Nephron (organoid): ENCODE measurements around the gene CCDC154.

Experiments used
- H3K27ac Mint-ChIP-seq, 3 experiments: 2 replicates each; pipeline ENCODE4 v1.8.0; 2020; ENCODE audit warnings: mixed read lengths in 3 of 3, mild to moderate bottlenecking in 2 of 3, moderate library complexity in 1 of 3
- H3K27me3 Mint-ChIP-seq: 2 replicates; pipeline ENCODE4 v1.8.0; 2021; ENCODE audit warnings: low read depth, mild to moderate bottlenecking, moderate library complexity, mixed read lengths
- H3K36me3 Mint-ChIP-seq: 2 replicates; pipeline ENCODE4 v1.8.0; 2020; ENCODE audit warnings: low read depth, mixed read lengths
- H3K4me1 Mint-ChIP-seq: 2 replicates; pipeline ENCODE4 v1.8.0; 2020; ENCODE audit warnings: mixed read lengths
- H3K4me3 Mint-ChIP-seq, 3 experiments: 2 replicates each; pipeline ENCODE4 v1.8.0; 2020; ENCODE audit warnings: mild to moderate bottlenecking in 3 of 3, mixed read lengths in 3 of 3, moderate library complexity in 2 of 3
- H3K9me3 Mint-ChIP-seq: 2 replicates; pipeline ENCODE4 v1.8.0; 2020; ENCODE audit warnings: mixed read lengths
- TF ChIP-seq, protein P1 (sequence below), 3 experiments: fragments of 200-600 bp; sonication (generic); IDR thresholded peaks; one replicate each; pipeline ENCODE4 v1.5.0; 2021; ENCODE audit warnings: antibody characterized with exemption in 3 of 3; ENCODE audit not compliant: unreplicated experiment in 3 of 3

The CCDC154 gene

GRCh38 chr16:1416521-1416941 is 27.8 kb downstream of the CCDC154 start:
- TF ChIP-seq, protein P1, sequence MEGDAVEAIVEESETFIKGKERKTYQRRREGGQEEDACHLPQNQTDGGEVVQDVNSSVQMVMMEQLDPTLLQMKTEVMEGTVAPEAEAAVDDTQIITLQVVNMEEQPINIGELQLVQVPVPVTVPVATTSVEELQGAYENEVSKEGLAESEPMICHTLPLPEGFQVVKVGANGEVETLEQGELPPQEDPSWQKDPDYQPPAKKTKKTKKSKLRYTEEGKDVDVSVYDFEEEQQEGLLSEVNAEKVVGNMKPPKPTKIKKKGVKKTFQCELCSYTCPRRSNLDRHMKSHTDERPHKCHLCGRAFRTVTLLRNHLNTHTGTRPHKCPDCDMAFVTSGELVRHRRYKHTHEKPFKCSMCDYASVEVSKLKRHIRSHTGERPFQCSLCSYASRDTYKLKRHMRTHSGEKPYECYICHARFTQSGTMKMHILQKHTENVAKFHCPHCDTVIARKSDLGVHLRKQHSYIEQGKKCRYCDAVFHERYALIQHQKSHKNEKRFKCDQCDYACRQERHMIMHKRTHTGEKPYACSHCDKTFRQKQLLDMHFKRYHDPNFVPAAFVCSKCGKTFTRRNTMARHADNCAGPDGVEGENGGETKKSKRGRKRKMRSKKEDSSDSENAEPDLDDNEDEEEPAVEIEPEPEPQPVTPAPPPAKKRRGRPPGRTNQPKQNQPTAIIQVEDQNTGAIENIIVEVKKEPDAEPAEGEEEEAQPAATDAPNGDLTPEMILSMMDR (IDR thresholded peaks at IDR 0.05; ENCODE audit: unreplicated experiment in 3 of 3), result no peak
- Mint-ChIP-seq H3K36me3 (peaks cover 4% of the 10 kb centered on the region), H3K4me1 (peaks cover 9% of the 10 kb centered on the region)

GRCh38 chr16:1414532-1415260 is 29.7 kb downstream of the CCDC154 start, which contains the start of gene UNKL:
UNKL (minus strand) TSS chr16:1414704; CDS start chr16:1414691, 13 bp downstream.
- TF ChIP-seq, protein P1 (IDR thresholded peaks at IDR 0.05; ENCODE audit: unreplicated experiment in 3 of 3), result no peak
- Mint-ChIP-seq H3K27ac (peak within 1 kb of the TSS; percentile 55 to 84 (median 66)), H3K36me3 (peaks cover 10% of the 10 kb centered on the region), H3K9me3 (no peaks in the 10 kb centered on the region), H3K4me3 (peak within 1 kb of the TSS; percentile 87 to 89 (median 89)), H3K27me3 (no peaks in the 10 kb centered on the region), H3K4me1 (no peaks in the 10 kb centered on the region)

More at GRCh38 chr16:1416521-1416941, 27.8 kb downstream of the CCDC154 start:
- H3K27ac Mint-ChIP-seq, result peak overlapping the region; percentile 52 to 66 (median 56)
- no peaks in the 10 kb centered on the region for H3K9me3 Mint-ChIP-seq
- peak overlapping the region; percentile 65 to 80 (median 74) for H3K4me3 Mint-ChIP-seq
- H3K27me3 Mint-ChIP-seq, result no peaks in the 10 kb centered on the region

DNA sequence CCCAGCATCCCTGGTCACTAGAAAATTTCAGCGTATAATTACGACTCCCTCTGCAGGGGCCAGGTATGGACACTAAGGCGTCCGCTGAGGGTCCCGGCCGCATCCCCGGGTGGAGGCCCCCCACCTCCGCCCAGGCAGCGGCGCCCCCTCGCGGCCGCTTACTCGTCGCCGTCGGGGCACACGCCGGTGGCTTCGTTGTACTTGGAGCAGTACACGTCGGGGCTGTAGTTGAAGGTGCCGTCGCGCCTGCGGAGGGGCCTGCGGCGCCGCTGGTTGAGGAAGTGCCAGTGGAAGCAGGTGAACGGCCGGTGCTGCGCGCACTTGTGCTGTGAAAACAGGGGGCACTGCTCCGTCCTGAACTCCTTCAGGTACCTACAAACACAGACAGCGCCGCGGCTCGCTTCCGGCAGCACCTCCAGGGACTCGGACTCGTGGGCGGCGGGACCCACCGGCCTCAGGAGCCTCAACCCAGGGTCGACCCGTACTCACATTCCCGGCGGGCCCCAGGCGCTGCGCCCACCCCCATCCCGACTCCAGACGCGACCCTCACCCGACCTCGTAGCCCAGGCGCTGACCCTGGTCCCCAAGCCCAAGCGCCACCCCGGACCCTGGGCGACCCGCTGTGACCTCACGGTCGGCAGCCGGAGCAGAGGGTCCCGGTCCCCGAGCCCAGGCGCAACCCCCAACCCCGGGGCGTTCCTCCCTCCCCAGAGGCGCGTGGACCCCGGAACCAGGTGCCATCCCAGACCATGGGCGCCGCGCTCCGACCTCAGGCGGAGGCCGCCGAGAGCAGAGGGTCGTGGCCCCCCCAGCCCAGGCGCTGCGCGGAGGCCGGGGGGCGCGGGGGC is 30.4 kb downstream of the CCDC154 start:
- TF ChIP-seq, protein P1 (IDR thresholded peaks at IDR 0.05; ENCODE audit: unreplicated experiment in 3 of 3), result peak; percentile 48 to 68 (median 51)
- Mint-ChIP-seq H3K27ac (peak overlapping the region in 2 of 3 experiments; percentile 44 to 60), H3K27me3 (no peaks in the 10 kb centered on the region), H3K9me3 (no peaks in the 10 kb centered on the region), H3K4me3 (peak overlapping the region; percentile 79 to 87 (median 85)), H3K4me1 (no peaks in the 10 kb centered on the region), H3K36me3 (peaks cover 10% of the 10 kb centered on the region)

DNA sequence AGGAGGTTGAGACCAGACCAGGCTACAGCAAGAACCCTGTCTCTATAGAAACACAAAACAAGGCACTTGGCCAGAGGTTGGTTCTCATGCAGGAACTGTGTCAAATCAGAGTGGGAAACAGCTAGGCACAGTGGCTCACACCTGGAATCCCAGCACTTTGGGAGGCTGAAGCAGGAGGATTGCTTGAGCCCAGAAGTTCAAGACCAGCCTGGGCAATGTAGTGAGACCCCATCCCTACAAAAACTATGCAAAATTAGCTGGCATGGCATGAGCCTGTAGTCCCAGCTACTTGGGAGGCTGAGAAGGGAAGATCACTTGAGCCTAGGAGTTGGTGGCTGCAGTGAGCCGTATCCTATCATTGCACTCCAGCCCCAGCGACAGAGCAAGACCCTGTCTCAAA is 31.5 kb downstream of the CCDC154 start:
- no peaks in the 10 kb centered on the region for H3K4me1 Mint-ChIP-seq
- TF ChIP-seq, protein P1 (IDR thresholded peaks at IDR 0.05; ENCODE audit: unreplicated experiment in 3 of 3), result no peak
- no peaks in the 10 kb centered on the region for H3K9me3 Mint-ChIP-seq
- no peaks in the 10 kb centered on the region for H3K27me3 Mint-ChIP-seq
- H3K4me3 Mint-ChIP-seq, result peak overlapping the region; percentile 75 to 87 (median 79)
- no peak overlapping the region for H3K27ac Mint-ChIP-seq
- peaks cover 10% of the 10 kb centered on the region for H3K36me3 Mint-ChIP-seq

DNA sequence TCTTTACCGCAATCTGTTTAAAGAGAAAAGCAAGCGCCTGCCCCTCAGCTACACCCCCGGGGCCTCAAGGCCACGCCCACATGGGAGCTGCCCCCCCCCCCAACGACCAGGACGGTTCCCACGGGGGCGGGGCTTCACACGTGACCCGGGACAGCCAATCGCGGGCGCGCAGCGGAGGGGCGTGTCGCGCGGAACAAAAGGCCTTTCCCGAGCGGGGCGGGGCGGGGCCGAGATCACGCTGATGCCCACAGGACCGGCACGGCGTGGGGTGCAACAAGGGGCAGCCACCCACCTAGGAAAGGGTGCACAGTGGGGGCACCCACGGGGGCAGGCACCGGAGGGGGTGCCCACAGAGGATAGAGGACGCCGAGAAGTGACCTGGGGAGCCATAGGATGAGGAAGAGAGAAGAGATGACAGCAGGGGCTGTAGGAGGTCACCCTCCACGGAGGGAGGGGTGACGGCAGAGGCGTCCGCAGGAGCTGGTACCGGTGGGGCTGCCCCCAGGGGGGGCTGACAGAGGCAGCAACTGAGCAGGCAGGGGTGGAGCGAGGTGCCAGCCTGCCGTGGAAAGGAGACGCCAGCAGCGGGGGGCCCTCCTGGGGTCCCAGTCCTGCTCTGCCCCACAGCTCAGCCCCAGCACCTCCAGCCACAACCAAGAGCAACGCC is 36.1 kb downstream of the CCDC154 start:
- Mint-ChIP-seq H3K27ac (peak overlapping the region in 1 of 3 experiments; percentile 50), H3K36me3 (peaks cover 13% of the 10 kb centered on the region), H3K4me3 (peak overlapping the region; percentile 84 to 90 (median 85)), H3K4me1 (no peaks in the 10 kb centered on the region), H3K27me3 (no peaks in the 10 kb centered on the region), H3K9me3 (no peaks in the 10 kb centered on the region)
- TF ChIP-seq, protein P1 (IDR thresholded peaks at IDR 0.05; ENCODE audit: unreplicated experiment in 3 of 3), result no peak
